ENCODE results near the gene DENND6B.

The DENND6B gene

DNA sequence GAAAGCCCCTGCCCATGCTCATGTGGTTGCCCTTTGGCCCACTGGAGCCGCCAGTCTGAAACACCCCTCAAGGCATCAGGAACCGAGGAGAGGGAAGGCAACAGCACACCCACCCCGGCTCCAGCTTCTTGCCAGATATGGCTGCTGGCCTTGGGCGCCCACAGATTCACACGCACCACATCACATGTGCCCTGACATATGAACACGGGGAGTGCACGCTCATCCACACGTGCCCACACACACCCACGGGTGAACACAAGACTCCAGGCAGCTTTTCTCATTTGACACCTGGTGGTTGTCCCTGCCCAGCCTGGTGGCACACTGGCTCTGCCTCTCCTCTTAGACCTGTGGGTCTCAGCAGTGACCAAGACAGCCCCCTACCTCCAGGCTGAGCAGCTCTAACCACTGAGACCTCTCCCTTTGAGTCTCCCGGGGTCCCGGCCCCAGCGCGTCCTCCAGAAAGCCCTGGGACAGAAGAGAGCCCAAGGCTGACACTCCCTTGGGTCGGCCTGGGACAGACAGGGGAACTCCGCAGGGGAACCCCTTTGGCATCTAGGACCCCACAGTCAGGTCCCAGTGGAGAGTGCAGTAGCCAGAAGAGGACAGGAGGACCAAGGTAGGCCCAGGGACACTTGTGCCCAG, 62.6 kb downstream of the DENND6B start:
- Histone ChIP-seq H3K4me2 (ENCODE audit: low read depth, low read length) (no peak overlapping the region), H3F3A (ENCODE audit: insufficient read depth, low read length) (peaks cover 3% of the 10 kb centered on the region; the same call in 1 of the 2 replicates), H3K79me2 (ENCODE audit: low read length) (peaks cover 11% of the 10 kb centered on the region), H3K9ac (ENCODE audit: low read length) (no peak overlapping the region), H3K9me2 (replicated peaks; ENCODE audit: insufficient read depth, low read length) (no peaks in the 10 kb centered on the region), H3K9me3 (replicated peaks; ENCODE audit: insufficient read depth, low read length) (no peaks in the 10 kb centered on the region), H4K20me1 (ENCODE audit: insufficient read depth, low read length) (no peaks in the 10 kb centered on the region), H3K4me1 (ENCODE audit: low read length) (peaks cover 8% of the 10 kb centered on the region), H3K36me3 (replicated peaks; ENCODE audit: insufficient read depth, low read length) (no peaks in the 10 kb centered on the region), H3K4me3 (ENCODE audit: low read length) (no peak overlapping the region), H2AFZ (ENCODE audit: low read length) (no peak overlapping the region), H3K27ac (ENCODE audit: low read length) (no peak overlapping the region), H3K27me3 (replicated peaks; ENCODE audit: insufficient read depth, low read length) (peaks cover under 1% of the 10 kb centered on the region; the same call in 1 of the 2 replicates)
- DNase-seq: no peak
- TF ChIP-seq EZH2phosphoT487 (IDR thresholded peaks at IDR 0.05; ENCODE audit: low read length): no peak
- TF ChIP-seq EZH2 (optimal IDR thresholded peaks at IDR 0.05; ENCODE audit: low read depth, low read length): no peak
- TF ChIP-seq, protein P1, sequence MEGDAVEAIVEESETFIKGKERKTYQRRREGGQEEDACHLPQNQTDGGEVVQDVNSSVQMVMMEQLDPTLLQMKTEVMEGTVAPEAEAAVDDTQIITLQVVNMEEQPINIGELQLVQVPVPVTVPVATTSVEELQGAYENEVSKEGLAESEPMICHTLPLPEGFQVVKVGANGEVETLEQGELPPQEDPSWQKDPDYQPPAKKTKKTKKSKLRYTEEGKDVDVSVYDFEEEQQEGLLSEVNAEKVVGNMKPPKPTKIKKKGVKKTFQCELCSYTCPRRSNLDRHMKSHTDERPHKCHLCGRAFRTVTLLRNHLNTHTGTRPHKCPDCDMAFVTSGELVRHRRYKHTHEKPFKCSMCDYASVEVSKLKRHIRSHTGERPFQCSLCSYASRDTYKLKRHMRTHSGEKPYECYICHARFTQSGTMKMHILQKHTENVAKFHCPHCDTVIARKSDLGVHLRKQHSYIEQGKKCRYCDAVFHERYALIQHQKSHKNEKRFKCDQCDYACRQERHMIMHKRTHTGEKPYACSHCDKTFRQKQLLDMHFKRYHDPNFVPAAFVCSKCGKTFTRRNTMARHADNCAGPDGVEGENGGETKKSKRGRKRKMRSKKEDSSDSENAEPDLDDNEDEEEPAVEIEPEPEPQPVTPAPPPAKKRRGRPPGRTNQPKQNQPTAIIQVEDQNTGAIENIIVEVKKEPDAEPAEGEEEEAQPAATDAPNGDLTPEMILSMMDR (IDR thresholded peaks at IDR 0.05; ENCODE audit: low read length): no peak

DNA sequence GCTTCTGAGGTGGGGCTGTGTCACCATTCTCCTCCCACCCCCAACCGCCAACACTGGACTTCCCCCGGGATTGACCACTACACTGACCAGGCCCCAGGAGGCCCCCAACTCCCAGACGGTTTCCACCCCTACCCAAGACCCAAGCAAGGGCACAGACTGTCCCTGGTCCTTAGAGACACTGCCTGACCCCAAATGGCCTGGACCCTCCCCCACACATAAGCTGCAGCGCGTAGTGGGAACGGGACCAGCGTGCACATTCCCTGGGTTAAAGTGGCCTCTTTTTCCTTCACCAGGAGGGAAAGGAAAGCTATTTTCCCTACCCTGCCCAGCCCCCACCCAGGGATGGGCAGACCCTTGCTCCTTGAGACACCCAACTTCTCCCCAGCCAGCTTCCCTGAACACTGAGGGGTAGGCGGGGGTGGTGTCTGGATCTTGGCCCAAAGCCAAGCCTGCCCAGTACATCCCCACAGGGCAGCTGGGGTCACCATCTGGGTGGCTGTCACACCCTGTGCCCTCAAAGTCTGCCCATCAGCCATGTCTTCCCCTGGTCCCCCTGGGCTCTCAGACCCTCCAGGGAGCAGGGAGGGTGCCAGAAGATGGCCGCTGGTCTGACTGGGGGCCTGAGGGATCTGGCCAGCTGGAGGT, 63.7 kb downstream of the DENND6B start:
- TF ChIP-seq, protein P1 (IDR thresholded peaks at IDR 0.05; ENCODE audit: low read length): no peak
- TF ChIP-seq EZH2phosphoT487 (IDR thresholded peaks at IDR 0.05; ENCODE audit: low read length) (no peak), EZH2 (optimal IDR thresholded peaks at IDR 0.05; ENCODE audit: low read depth, low read length) (no peak)
- Histone ChIP-seq H3K27ac (ENCODE audit: low read length) (no peak overlapping the region), H4K20me1 (ENCODE audit: insufficient read depth, low read length) (no peaks in the 10 kb centered on the region), H3K4me3 (ENCODE audit: low read length) (no peak overlapping the region), H3F3A (ENCODE audit: insufficient read depth, low read length) (no peaks in the 10 kb centered on the region), H3K36me3 (replicated peaks; ENCODE audit: insufficient read depth, low read length) (no peaks in the 10 kb centered on the region), H3K9ac (ENCODE audit: low read length) (no peak overlapping the region), H2AFZ (ENCODE audit: low read length) (no peak overlapping the region), H3K9me3 (replicated peaks; ENCODE audit: insufficient read depth, low read length) (no peaks in the 10 kb centered on the region), H3K4me1 (ENCODE audit: low read length) (peaks cover 8% of the 10 kb centered on the region), H3K27me3 (replicated peaks; ENCODE audit: insufficient read depth, low read length) (no peaks in the 10 kb centered on the region), H3K9me2 (replicated peaks; ENCODE audit: insufficient read depth, low read length) (no peaks in the 10 kb centered on the region), H3K4me2 (ENCODE audit: low read depth, low read length) (no peak overlapping the region), H3K79me2 (ENCODE audit: low read length) (peaks cover 16% of the 10 kb centered on the region)
- DNase-seq: no peak

DNA sequence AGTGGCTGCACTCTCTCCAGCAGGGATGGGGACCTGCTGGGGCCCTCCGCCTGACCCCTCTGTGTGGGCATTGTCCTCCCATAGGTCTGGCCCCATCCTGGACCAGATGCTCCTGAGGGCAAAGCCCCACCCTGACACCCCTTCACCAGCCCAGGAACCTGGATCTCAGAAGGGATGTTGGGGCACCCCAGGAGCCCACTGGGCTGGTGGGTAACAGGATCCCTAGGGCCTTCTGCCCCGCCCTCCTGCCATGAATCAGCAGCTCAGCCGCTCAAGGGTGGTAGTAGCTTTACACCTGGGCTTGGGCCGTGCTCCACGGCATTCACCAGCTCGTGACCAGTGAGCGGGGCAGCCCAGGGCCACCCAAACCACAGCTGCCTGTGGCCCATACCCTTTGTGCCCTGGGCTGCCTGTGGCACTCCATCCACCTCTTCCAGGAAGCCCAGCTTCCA, 64.3 kb downstream of the DENND6B start:
- Histone ChIP-seq H3K27ac (ENCODE audit: low read length) (no peak overlapping the region), H3K4me2 (ENCODE audit: low read depth, low read length) (peak overlapping the region; percentile 39; the same call in 1 of the 2 replicates)

More for the DNA sequence above, 64.3 kb downstream of the DENND6B start:
- Histone ChIP-seq H3K36me3 (replicated peaks; ENCODE audit: insufficient read depth, low read length) (no peaks in the 10 kb centered on the region), H3K4me1 (ENCODE audit: low read length) (peaks cover 8% of the 10 kb centered on the region), H3K9me3 (replicated peaks; ENCODE audit: insufficient read depth, low read length) (no peaks in the 10 kb centered on the region), H3K4me3 (ENCODE audit: low read length) (no peak overlapping the region), H4K20me1 (ENCODE audit: insufficient read depth, low read length) (no peaks in the 10 kb centered on the region), H3K9me2 (replicated peaks; ENCODE audit: insufficient read depth, low read length) (no peaks in the 10 kb centered on the region), H3K27me3 (replicated peaks; ENCODE audit: insufficient read depth, low read length) (no peaks in the 10 kb centered on the region), H3K9ac (ENCODE audit: low read length) (no peak overlapping the region), H2AFZ (ENCODE audit: low read length) (no peak overlapping the region), H3F3A (ENCODE audit: insufficient read depth, low read length) (no peaks in the 10 kb centered on the region), H3K79me2 (ENCODE audit: low read length) (peaks cover 16% of the 10 kb centered on the region)
- no peak for DNase-seq
- no peak for TF ChIP-seq EZH2phosphoT487 (IDR thresholded peaks at IDR 0.05; ENCODE audit: low read length)
- no peak for TF ChIP-seq EZH2 (optimal IDR thresholded peaks at IDR 0.05; ENCODE audit: low read depth, low read length)
- TF ChIP-seq, protein P1 (IDR thresholded peaks at IDR 0.05; ENCODE audit: low read length): no peak

Measured in MM.1S (cell line).